ENCODE results near the gene CARNS1. TPM values are rescaled to one million over a fixed set of nuclear protein-coding genes. Genes with fewer than 3 reads are reported as not detected.

Gene CARNS1
- total and polyA plus RNA-seq, 2 experiments from 2014 or later: 2.4 to 7.7 TPM

GRCh38 chr11:67396587-67397389 is 18.7 kb upstream of the CARNS1 start:
- TF ChIP-seq CTCF (IDR thresholded peaks at IDR 0.05; ENCODE audit: poor library complexity) (no peak), EZH2phosphoT487 (IDR thresholded peaks at IDR 0.05; ENCODE audit: low read depth, severe bottlenecking, unreplicated experiment) (no peak), EZH2 (IDR thresholded peaks at IDR 0.05; ENCODE audit: borderline replicate concordance) (no peak)
- Histone ChIP-seq H3K4me3 (no peak overlapping the region), H3K9me2 (replicated peaks; ENCODE audit: insufficient read depth) (no peaks in the 10 kb centered on the region), H3K4me1 (ENCODE audit: insufficient read depth) (peaks cover 9% of the 10 kb centered on the region), H4K20me1 (ENCODE audit: insufficient read depth, poor library complexity, severe bottlenecking) (peaks cover 11% of the 10 kb centered on the region), H3K4me2 (no peak overlapping the region), H3K27me3 (no peaks in the 10 kb centered on the region), H3K36me3 (replicated peaks; ENCODE audit: insufficient read depth, low read depth) (no peaks in the 10 kb centered on the region), H3K9me3 (ENCODE audit: low read depth) (no peaks in the 10 kb centered on the region), H3K27ac (no peak overlapping the region), H3K79me2 (peaks cover 30% of the 10 kb centered on the region), H2AFZ (no peak overlapping the region)
- DNase-seq (ENCODE audit: low spot score): no peak
- WGBS (ENCODE audit: low lambda C conversion rate, missing lambda C conversion rate): 76% methylated on average over 13 of the region's 13 CpGs

- Histone ChIP-seq H3K4me1 (ENCODE audit: insufficient read depth) (peaks cover 15% of the 10 kb centered on the region), H3K27ac (no peak overlapping the region), H3K79me2 (peaks cover 29% of the 10 kb centered on the region), H4K20me1 (ENCODE audit: insufficient read depth, poor library complexity, severe bottlenecking) (peaks cover 11% of the 10 kb centered on the region), H2AFZ (no peak overlapping the region), H3K4me2 (no peak overlapping the region), H3K36me3 (replicated peaks; ENCODE audit: insufficient read depth, low read depth) (no peaks in the 10 kb centered on the region), H3K9me3 (ENCODE audit: low read depth) (no peaks in the 10 kb centered on the region), H3K4me3 (no peak overlapping the region), H3K9me2 (replicated peaks; ENCODE audit: insufficient read depth) (no peaks in the 10 kb centered on the region), H3K27me3 (no peaks in the 10 kb centered on the region)
- WGBS (ENCODE audit: low lambda C conversion rate, missing lambda C conversion rate): 73% methylated on average over 6 of the region's 6 CpGs
- TF ChIP-seq EZH2 (IDR thresholded peaks at IDR 0.05; ENCODE audit: borderline replicate concordance): no peak
- DNase-seq (ENCODE audit: low spot score): no peak
Observed at GRCh38 chr11:67397536-67397935, 17.9 kb upstream of the CARNS1 start.

- Histone ChIP-seq H3K79me2 (peaks cover 28% of the 10 kb centered on the region), H4K20me1 (ENCODE audit: insufficient read depth, poor library complexity, severe bottlenecking) (peaks cover 11% of the 10 kb centered on the region), H3K9me3 (ENCODE audit: low read depth) (no peaks in the 10 kb centered on the region), H3K36me3 (replicated peaks; ENCODE audit: insufficient read depth, low read depth) (no peaks in the 10 kb centered on the region), H3K9me2 (replicated peaks; ENCODE audit: insufficient read depth) (no peaks in the 10 kb centered on the region), H3K27ac (no peak overlapping the region), H3K27me3 (no peaks in the 10 kb centered on the region), H3K4me3 (no peak overlapping the region), H3K4me2 (no peak overlapping the region), H3K4me1 (ENCODE audit: insufficient read depth) (peaks cover 15% of the 10 kb centered on the region), H2AFZ (no peak overlapping the region)
- no peak for DNase-seq (ENCODE audit: low spot score)
- WGBS (ENCODE audit: low lambda C conversion rate, missing lambda C conversion rate): 92% methylated on average over 24 of the region's 24 CpGs
- TF ChIP-seq EZH2 (IDR thresholded peaks at IDR 0.05; ENCODE audit: borderline replicate concordance) (no peak), CTCF (IDR thresholded peaks at IDR 0.05; ENCODE audit: poor library complexity) (no peak)
Observed at GRCh38 chr11:67397986-67398660, 17.4 kb upstream of the CARNS1 start.

All from hepatocyte (in vitro differentiated cells).